Glutamatergic neuron (in vitro differentiated cells): Measurements from ENCODE around the gene LHFPL6. TPM values are rescaled to one million over a fixed set of nuclear protein-coding genes. Genes with fewer than 3 reads are reported as not detected.

Experiments used
- DNase-seq: peaks from one replicate; pipeline ENCODE4 v3.0.0; 2022
- H3K27ac Mint-ChIP-seq: one replicate; pipeline ENCODE4 v1.8.0; 2020; ENCODE audit warnings: mild to moderate bottlenecking, mixed read lengths, inconsistent platforms; ENCODE audit not compliant: unreplicated experiment
- H3K27me3 Mint-ChIP-seq: one replicate; pipeline ENCODE4 v1.8.0; 2020; ENCODE audit warnings: mild to moderate bottlenecking, moderate library complexity, mixed read lengths, inconsistent platforms; ENCODE audit not compliant: unreplicated experiment
- H3K36me3 Mint-ChIP-seq: one replicate; pipeline ENCODE4 v1.8.0; 2020; ENCODE audit warnings: mild to moderate bottlenecking, mixed read lengths, inconsistent platforms; ENCODE audit not compliant: unreplicated experiment
- H3K4me1 Mint-ChIP-seq: one replicate; pipeline ENCODE4 v1.8.0; 2020; ENCODE audit warnings: mild to moderate bottlenecking, low read depth, mixed read lengths, inconsistent platforms; ENCODE audit not compliant: unreplicated experiment
- H3K4me3 Mint-ChIP-seq: one replicate; pipeline ENCODE4 v1.8.0; 2020; ENCODE audit warnings: mild to moderate bottlenecking, mixed read lengths, inconsistent platforms; ENCODE audit not compliant: unreplicated experiment
- H3K9me3 Mint-ChIP-seq: one replicate; pipeline ENCODE4 v1.8.0; 2020; ENCODE audit warnings: mild to moderate bottlenecking, moderate library complexity, mixed read lengths, inconsistent platforms; ENCODE audit not compliant: unreplicated experiment
- total RNA-seq: library from RNA; stranded (reverse); fragmentation: NEBNext Ultra II Directional; extraction: Animal tissue kit (Norgen Biotek cat#: 25700); gene quantifications from one replicate; pipeline ENCODE4 v1.2.1, GENCODE V29; 2021; ENCODE audit not compliant: unreplicated experiment
- TF ChIP-seq, protein P1 (sequence below): fragments of 200-600 bp; sonication (generic); IDR thresholded peaks from one replicate; pipeline ENCODE4 v1.5.0; 2021; ENCODE audit not compliant: partially characterized antibody, unreplicated experiment

LHFPL6 gene
- total RNA-seq, 1 donor from 2014 or later, result 1.7 TPM

DNA sequence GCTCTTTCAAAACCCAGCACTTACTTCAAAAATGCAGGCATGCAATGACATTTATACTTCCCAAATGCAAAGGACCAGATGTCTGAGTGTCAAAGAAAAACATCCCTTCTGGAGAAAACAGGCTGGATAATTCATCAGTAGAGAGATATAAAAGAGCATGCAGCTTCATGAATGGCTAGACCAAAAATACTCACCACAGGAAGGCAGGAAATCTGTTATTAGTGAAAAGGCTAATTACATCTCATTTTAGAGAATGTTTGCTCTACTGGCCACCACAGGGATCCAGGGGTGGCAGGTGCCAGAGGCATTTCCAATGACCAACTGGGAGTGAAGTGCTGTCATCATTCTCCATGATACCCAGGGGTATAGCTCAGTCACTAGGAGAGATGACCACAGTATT lies 106.5 kb downstream of the LHFPL6 start:
- TF ChIP-seq, protein P1, sequence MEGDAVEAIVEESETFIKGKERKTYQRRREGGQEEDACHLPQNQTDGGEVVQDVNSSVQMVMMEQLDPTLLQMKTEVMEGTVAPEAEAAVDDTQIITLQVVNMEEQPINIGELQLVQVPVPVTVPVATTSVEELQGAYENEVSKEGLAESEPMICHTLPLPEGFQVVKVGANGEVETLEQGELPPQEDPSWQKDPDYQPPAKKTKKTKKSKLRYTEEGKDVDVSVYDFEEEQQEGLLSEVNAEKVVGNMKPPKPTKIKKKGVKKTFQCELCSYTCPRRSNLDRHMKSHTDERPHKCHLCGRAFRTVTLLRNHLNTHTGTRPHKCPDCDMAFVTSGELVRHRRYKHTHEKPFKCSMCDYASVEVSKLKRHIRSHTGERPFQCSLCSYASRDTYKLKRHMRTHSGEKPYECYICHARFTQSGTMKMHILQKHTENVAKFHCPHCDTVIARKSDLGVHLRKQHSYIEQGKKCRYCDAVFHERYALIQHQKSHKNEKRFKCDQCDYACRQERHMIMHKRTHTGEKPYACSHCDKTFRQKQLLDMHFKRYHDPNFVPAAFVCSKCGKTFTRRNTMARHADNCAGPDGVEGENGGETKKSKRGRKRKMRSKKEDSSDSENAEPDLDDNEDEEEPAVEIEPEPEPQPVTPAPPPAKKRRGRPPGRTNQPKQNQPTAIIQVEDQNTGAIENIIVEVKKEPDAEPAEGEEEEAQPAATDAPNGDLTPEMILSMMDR, result no peak
- Mint-ChIP-seq H3K9me3 (peaks cover 1% of the 10 kb centered on the region), H3K27ac (no peak overlapping the region), H3K4me3 (no peak overlapping the region), H3K36me3 (no peaks in the 10 kb centered on the region), H3K27me3 (peaks cover 2% of the 10 kb centered on the region), H3K4me1 (peaks cover under 1% of the 10 kb centered on the region)
- DNase-seq, result no peak

DNA sequence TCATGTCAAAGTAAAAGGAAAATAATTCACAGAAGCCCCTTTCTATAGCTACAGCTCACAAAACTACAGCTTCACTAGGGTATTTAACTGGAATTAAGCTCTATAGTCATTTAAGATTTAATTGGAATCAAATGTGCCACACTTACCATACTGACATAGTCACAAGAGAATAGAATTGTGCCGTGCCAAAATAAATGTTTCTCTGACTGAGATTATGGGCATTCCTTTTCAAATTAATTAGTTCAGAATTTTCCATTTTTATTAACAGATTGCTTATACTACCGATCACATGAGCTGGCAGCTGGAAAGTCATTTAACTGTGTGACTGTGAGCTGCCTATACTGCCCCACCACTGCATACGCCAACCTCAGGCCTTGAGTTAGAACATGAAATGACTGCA lies 108.4 kb downstream of the LHFPL6 start:
- no peak for DNase-seq
- H3K4me3 Mint-ChIP-seq, result no peak overlapping the region
- peaks cover 8% of the 10 kb centered on the region for H3K4me1 Mint-ChIP-seq
- H3K27me3 Mint-ChIP-seq, result no peaks in the 10 kb centered on the region
- TF ChIP-seq, protein P1, result no peak
- H3K27ac Mint-ChIP-seq, result no peak overlapping the region
- H3K36me3 Mint-ChIP-seq, result no peaks in the 10 kb centered on the region
- H3K9me3 Mint-ChIP-seq, result peaks cover 1% of the 10 kb centered on the region

DNA sequence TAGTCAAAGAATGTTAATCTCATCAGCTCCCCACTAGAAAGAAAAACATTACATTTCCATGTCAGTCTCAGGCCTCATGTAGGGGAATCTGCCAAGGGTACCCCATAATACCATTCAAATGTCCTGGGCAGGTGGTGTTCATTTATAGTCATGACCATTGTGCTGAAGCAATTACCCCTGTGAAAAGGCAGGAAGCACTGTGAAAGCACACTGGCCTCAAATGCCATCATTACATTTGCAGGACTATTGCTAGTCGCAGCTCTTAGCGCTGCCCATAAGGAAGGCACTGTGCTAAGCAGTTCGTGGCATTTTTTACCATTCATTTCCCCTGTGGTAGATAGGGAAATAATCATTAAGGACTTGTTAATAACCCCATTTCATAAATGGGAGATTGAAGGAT lies 109.0 kb downstream of the LHFPL6 start:
- Mint-ChIP-seq H3K27ac (no peak overlapping the region), H3K4me3 (no peak overlapping the region)
- no peak for DNase-seq

DNA sequence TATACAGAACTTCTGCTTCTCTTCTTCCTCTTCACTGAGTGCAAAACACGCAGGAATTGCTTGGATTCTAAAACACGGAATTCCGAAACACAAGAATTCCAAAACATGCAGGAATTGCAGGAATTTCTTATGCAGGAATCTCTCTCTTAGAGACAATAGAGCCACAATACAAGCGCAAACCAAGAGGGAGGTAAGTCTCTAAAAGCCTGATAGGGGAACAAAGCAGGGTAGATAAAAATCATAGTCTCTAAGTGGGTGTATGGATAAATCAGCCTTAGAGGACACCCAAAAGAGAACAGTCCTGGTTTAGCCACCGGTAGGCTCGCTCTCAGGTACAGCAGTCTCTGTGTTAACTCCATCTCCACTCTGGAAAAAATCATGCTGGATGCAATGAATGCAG lies 112.9 kb downstream of the LHFPL6 start:
- no peak for DNase-seq
- no peaks in the 10 kb centered on the region for H3K36me3 Mint-ChIP-seq
- no peaks in the 10 kb centered on the region for H3K27me3 Mint-ChIP-seq
- H3K4me1 Mint-ChIP-seq, result peaks cover 8% of the 10 kb centered on the region
- no peaks in the 10 kb centered on the region for H3K9me3 Mint-ChIP-seq
- H3K27ac Mint-ChIP-seq, result no peak overlapping the region
- TF ChIP-seq, protein P1, result no peak
- H3K4me3 Mint-ChIP-seq, result no peak overlapping the region

More for the DNA sequence above, 109.0 kb downstream of the LHFPL6 start:
- no peaks in the 10 kb centered on the region for H3K36me3 Mint-ChIP-seq
- H3K4me1 Mint-ChIP-seq, result peaks cover 8% of the 10 kb centered on the region
- no peaks in the 10 kb centered on the region for H3K27me3 Mint-ChIP-seq
- TF ChIP-seq, protein P1, result no peak
- no peaks in the 10 kb centered on the region for H3K9me3 Mint-ChIP-seq

DNA sequence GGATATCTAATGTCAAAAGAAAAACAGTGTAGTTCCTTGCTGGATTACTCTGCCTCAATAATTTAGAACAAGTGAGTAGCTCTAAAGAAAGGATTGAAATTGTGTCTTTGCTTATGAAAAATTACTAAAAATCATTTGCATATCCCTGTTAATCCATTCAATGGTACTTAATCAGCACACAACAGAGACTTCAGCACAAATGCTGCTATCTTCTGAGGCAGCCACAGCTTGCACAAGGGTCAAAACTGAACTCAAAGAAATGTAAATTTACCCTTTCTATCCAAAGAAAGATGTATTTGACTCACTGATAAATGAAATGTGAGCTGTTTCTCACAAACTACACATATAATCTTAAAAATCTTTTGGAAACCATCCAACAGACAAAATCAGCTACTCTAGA lies 116.2 kb downstream of the LHFPL6 start:
- Mint-ChIP-seq H3K4me1 (peaks cover 21% of the 10 kb centered on the region), H3K9me3 (no peaks in the 10 kb centered on the region), H3K27me3 (no peaks in the 10 kb centered on the region), H3K27ac (no peak overlapping the region), H3K36me3 (no peaks in the 10 kb centered on the region), H3K4me3 (no peak overlapping the region)
- TF ChIP-seq, protein P1, result no peak
- no peak for DNase-seq
